GM23338 (cell line): ENCODE measurements around the gene DIAPH1. TPM values are rescaled to one million over a fixed set of nuclear protein-coding genes. Genes with fewer than 3 reads are reported as not detected.

Experiments
- ATAC-seq: fragments of 200-7000 bp; cut with Tn5 transposase; 3 replicates; pipeline ENCODE4 v1.9.1; 2020
- DNase-seq: peaks from one replicate; pipeline ENCODE4 v3.0.0-alpha.2; 2015; ENCODE audit warnings: low spot score
- H2AFZ ChIP-seq: fragments of 200-600 bp; sonication (generic); 2 replicates; pipeline ENCODE4 v1.8.0; 2016; ENCODE audit warnings: antibody characterized with exemption, mild to moderate bottlenecking, moderate library complexity
- H3F3A ChIP-seq: fragments of 200-600 bp; sonication (generic); replicated peaks from 2 replicates; pipeline ENCODE4 v1.8.0; 2017; ENCODE audit warnings: antibody characterized with exemption, mixed run types, low read depth
- H3K27ac ChIP-seq: fragments of 200-600 bp; sonication (generic); 2 replicates; pipeline ENCODE4 v1.6.1; 2016; ENCODE audit warnings: low read depth
- H3K27me3 ChIP-seq: fragments of 200-600 bp; sonication (generic); 2 replicates; pipeline ENCODE4 v1.8.0; 2016; ENCODE audit warnings: mild to moderate bottlenecking, mixed run types, moderate library complexity; ENCODE audit not compliant: insufficient read depth
- H3K36me3 ChIP-seq: fragments of 200-600 bp; sonication (generic); 2 replicates; pipeline ENCODE4 v1.8.0; 2016; ENCODE audit warnings: mild to moderate bottlenecking; ENCODE audit not compliant: insufficient read depth
- H3K4me1 ChIP-seq: fragments of 200-600 bp; sonication (generic); 2 replicates; pipeline ENCODE4 v1.8.0; 2016; ENCODE audit warnings: mild to moderate bottlenecking, moderate library complexity; ENCODE audit not compliant: insufficient read depth
- H3K4me2 ChIP-seq: fragments of 200-600 bp; sonication (generic); 2 replicates; pipeline ENCODE4 v1.7.1; 2017; ENCODE audit warnings: mixed run types
- H3K4me3 ChIP-seq: fragments of 200-600 bp; sonication (generic); 2 replicates; pipeline ENCODE4 v1.6.1; 2016; ENCODE audit warnings: mixed run types
- H3K79me2 ChIP-seq: fragments of 200-600 bp; sonication (generic); replicated peaks from 2 replicates; pipeline ENCODE4 v1.8.0; 2017; ENCODE audit warnings: mild to moderate bottlenecking; ENCODE audit not compliant: insufficient read depth
- H3K9me2 ChIP-seq: fragments of 200-600 bp; sonication (generic); 2 replicates; pipeline ENCODE4 v1.8.0; 2017; ENCODE audit not compliant: insufficient read depth
- H4K20me1 ChIP-seq: fragments of 200-600 bp; sonication (generic); replicated peaks from 2 replicates; pipeline ENCODE4 v1.8.0; 2017; ENCODE audit warnings: mild to moderate bottlenecking; ENCODE audit not compliant: insufficient read depth
- H3K27ac Mint-ChIP-seq: 2 replicates; pipeline ENCODE4 v1.8.0; 2020; ENCODE audit warnings: inconsistent platforms, mild to moderate bottlenecking, moderate library complexity, mixed read lengths
- H3K27me3 Mint-ChIP-seq: 3 replicates; pipeline ENCODE4 v1.8.0; 2022; ENCODE audit warnings: low read depth, mild to moderate bottlenecking, moderate library complexity, mixed read lengths, inconsistent platforms; ENCODE audit not compliant: insufficient read depth, poor library complexity
- H3K36me3 Mint-ChIP-seq: 3 replicates; pipeline ENCODE4 v1.8.0; 2021; ENCODE audit warnings: low read depth, mild to moderate bottlenecking, inconsistent platforms, moderate library complexity, mixed read lengths
- H3K4me1 Mint-ChIP-seq: 3 replicates; pipeline ENCODE4 v1.8.0; 2020; ENCODE audit warnings: mild to moderate bottlenecking, inconsistent platforms, mixed read lengths
- H3K4me3 Mint-ChIP-seq: 3 replicates; pipeline ENCODE4 v1.8.0; 2021; ENCODE audit warnings: moderate library complexity, mild to moderate bottlenecking, inconsistent platforms, mixed read lengths
- H3K9me3 Mint-ChIP-seq: 3 replicates; pipeline ENCODE4 v1.8.0; 2020; ENCODE audit warnings: moderate library complexity, mild to moderate bottlenecking, inconsistent platforms, mixed read lengths
- CREB1 ChIP-seq: fragments of 250-450 bp; sonication (Bioruptor Pico); IDR thresholded peaks from 2 replicates; pipeline ENCODE4 v1.5.0; 2020; ENCODE audit warnings: low read depth, mild to moderate bottlenecking, moderate library complexity
- EZH2 ChIP-seq: fragments of 200-600 bp; sonication (generic); IDR thresholded peaks from one replicate; pipeline ENCODE4 v1.8.0; 2017; ENCODE audit warnings: antibody characterized with exemption, mild to moderate bottlenecking, low read depth; ENCODE audit not compliant: unreplicated experiment
- JUNB ChIP-seq: IDR thresholded peaks from one replicate; pipeline ENCODE4 v1.6.1; 2016; ENCODE audit warnings: antibody characterized with exemption; ENCODE audit not compliant: unreplicated experiment
- POLR2AphosphoS5 ChIP-seq: IDR thresholded peaks from 2 replicates; pipeline ENCODE4 v1.6.1; 2016; ENCODE audit warnings: antibody characterized with exemption, low read depth
- STAT1 ChIP-seq: IDR thresholded peaks from one replicate; pipeline ENCODE4 v1.6.1; 2016; ENCODE audit warnings: antibody characterized with exemption; ENCODE audit not compliant: unreplicated experiment
- ZNF114 ChIP-seq: fragments of 250-450 bp; sonication (Bioruptor Pico); IDR thresholded peaks from 2 replicates; pipeline ENCODE4 v1.5.0; 2020; ENCODE audit warnings: mild to moderate bottlenecking, moderate library complexity
- ZNF331 ChIP-seq: fragments of 250-450 bp; sonication (Bioruptor Pico); IDR thresholded peaks from 2 replicates; pipeline ENCODE4 v1.5.0; 2020; ENCODE audit warnings: low read depth, mild to moderate bottlenecking, moderate library complexity
- polyA plus RNA-seq: library from polyadenylated mRNA; unstranded; fragments of >200 nt; fragmentation: Nextera tagmentation; extraction: Ambion mirVana; gene quantifications from 2 replicates; pipeline ENCODE4 v1.2.1, GENCODE V29; 2016
- total RNA-seq: library from RNA; depleted of rRNA; stranded (reverse); fragments of >200 nt; shearing (Covaris generic); gene quantifications from 2 replicates; pipeline ENCODE4 v1.2.3, GENCODE V29; 2014
- TF ChIP-seq, protein P1 (sequence below): IDR thresholded peaks from 2 replicates; pipeline ENCODE4 v1.6.1; 2016; ENCODE audit warnings: antibody characterized with exemption
- TF ChIP-seq, protein P2 (sequence below): IDR thresholded peaks from one replicate; pipeline ENCODE4 v1.6.1; 2018; ENCODE audit warnings: antibody characterized with exemption; ENCODE audit not compliant: unreplicated experiment

DIAPH1 gene
- total and polyA plus RNA-seq, 2 experiments from 2014 or later, result 42.9 to 104 TPM

DNA sequence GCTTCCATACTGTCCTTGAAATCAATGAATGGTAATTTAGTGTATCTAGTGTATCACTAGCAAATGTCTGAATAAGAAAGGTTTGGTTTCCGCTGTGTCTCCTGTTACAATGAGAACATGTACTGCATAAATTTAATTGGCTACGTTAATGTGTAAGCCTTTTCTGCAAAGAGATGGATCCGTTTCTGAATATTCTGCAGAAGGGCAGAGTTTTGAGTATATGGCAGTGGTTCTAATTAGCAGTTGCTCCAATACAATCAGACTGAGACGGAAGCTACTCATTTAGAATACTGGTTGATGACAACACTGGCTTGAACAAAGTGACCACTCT, 134.5 kb downstream of the DIAPH1 start:
- Histone ChIP-seq H3K36me3 (no peaks in the 10 kb centered on the region), H3K4me3 (peak overlapping the region; percentile 53), H3K4me2 (peak overlapping the region; percentile 74), H2AFZ (no peak overlapping the region), H3K27ac (no peak overlapping the region), H3K27me3 (peaks cover 26% of the 10 kb centered on the region), H3K79me2 (peaks cover 4% of the 10 kb centered on the region; the same call in 1 of the 2 replicates), H3K9me2 (no peaks in the 10 kb centered on the region), H3K4me1 (peaks cover 31% of the 10 kb centered on the region), H3F3A (no peaks in the 10 kb centered on the region), H4K20me1 (peaks cover 3% of the 10 kb centered on the region; the same call in 1 of the 2 replicates)
- no peak for TF ChIP-seq JUNB
- TF ChIP-seq, protein P1, sequence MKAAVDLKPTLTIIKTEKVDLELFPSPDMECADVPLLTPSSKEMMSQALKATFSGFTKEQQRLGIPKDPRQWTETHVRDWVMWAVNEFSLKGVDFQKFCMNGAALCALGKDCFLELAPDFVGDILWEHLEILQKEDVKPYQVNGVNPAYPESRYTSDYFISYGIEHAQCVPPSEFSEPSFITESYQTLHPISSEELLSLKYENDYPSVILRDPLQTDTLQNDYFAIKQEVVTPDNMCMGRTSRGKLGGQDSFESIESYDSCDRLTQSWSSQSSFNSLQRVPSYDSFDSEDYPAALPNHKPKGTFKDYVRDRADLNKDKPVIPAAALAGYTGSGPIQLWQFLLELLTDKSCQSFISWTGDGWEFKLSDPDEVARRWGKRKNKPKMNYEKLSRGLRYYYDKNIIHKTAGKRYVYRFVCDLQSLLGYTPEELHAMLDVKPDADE, result no peak
- TF ChIP-seq, protein P2, sequence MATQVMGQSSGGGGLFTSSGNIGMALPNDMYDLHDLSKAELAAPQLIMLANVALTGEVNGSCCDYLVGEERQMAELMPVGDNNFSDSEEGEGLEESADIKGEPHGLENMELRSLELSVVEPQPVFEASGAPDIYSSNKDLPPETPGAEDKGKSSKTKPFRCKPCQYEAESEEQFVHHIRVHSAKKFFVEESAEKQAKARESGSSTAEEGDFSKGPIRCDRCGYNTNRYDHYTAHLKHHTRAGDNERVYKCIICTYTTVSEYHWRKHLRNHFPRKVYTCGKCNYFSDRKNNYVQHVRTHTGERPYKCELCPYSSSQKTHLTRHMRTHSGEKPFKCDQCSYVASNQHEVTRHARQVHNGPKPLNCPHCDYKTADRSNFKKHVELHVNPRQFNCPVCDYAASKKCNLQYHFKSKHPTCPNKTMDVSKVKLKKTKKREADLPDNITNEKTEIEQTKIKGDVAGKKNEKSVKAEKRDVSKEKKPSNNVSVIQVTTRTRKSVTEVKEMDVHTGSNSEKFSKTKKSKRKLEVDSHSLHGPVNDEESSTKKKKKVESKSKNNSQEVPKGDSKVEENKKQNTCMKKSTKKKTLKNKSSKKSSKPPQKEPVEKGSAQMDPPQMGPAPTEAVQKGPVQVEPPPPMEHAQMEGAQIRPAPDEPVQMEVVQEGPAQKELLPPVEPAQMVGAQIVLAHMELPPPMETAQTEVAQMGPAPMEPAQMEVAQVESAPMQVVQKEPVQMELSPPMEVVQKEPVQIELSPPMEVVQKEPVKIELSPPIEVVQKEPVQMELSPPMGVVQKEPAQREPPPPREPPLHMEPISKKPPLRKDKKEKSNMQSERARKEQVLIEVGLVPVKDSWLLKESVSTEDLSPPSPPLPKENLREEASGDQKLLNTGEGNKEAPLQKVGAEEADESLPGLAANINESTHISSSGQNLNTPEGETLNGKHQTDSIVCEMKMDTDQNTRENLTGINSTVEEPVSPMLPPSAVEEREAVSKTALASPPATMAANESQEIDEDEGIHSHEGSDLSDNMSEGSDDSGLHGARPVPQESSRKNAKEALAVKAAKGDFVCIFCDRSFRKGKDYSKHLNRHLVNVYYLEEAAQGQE, result no peak
- ATAC-seq, result no peak
- DNase-seq, result no peak
- peak overlapping the region; percentile 69 for H3K4me3 Mint-ChIP-seq
- H3K27me3 Mint-ChIP-seq, result peaks cover 24% of the 10 kb centered on the region
- H3K9me3 Mint-ChIP-seq, result no peaks in the 10 kb centered on the region
- no peak overlapping the region; the same call in 1 of the 2 replicates for H3K27ac Mint-ChIP-seq
- H3K36me3 Mint-ChIP-seq, result peaks cover 11% of the 10 kb centered on the region
- peaks cover 40% of the 10 kb centered on the region for H3K4me1 Mint-ChIP-seq

DNA sequence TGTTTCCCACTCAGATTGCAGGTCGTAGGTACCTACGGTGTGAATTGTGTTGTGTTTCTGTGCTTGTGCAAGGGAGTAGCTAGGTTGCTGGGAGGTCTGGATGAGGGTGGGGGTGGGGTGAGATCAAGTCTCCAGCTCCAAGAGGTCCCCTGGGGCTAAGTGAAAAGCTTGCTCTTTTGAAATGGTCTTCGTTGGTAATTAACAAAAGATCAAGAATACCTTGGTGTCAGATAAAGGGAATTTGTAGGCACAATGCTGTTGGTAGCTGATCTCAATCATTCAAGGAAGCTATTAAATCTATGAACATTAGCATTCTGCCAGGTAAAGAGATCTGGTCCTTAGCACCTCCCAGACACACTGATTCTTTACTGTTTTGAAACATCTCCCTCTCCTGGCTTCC, 134.9 kb downstream of the DIAPH1 start:
- peaks cover 37% of the 10 kb centered on the region for H3K4me1 Mint-ChIP-seq
- no peak overlapping the region; the same call in 1 of the 2 replicates for H3K27ac Mint-ChIP-seq
- peaks cover 9% of the 10 kb centered on the region for H3K36me3 Mint-ChIP-seq
- H3K4me3 Mint-ChIP-seq, result peak overlapping the region; percentile 69
- no peaks in the 10 kb centered on the region for H3K9me2 ChIP-seq
- H3F3A ChIP-seq, result no peaks in the 10 kb centered on the region
- H3K27ac ChIP-seq, result no peak overlapping the region
- peak overlapping the region; percentile 53 for H3K4me3 ChIP-seq
- peaks cover 7% of the 10 kb centered on the region for H4K20me1 ChIP-seq
- peaks cover 30% of the 10 kb centered on the region for H3K4me1 ChIP-seq
- H3K27me3 ChIP-seq, result peaks cover 26% of the 10 kb centered on the region
- H3K4me2 ChIP-seq, result peak overlapping the region; percentile 74
- H3K9me3 Mint-ChIP-seq, result no peaks in the 10 kb centered on the region
- no peak overlapping the region for H2AFZ ChIP-seq
- peaks cover 22% of the 10 kb centered on the region for H3K27me3 Mint-ChIP-seq
- H3K79me2 ChIP-seq, result peaks cover 4% of the 10 kb centered on the region; the same call in 1 of the 2 replicates
- no peaks in the 10 kb centered on the region for H3K36me3 ChIP-seq
- ATAC-seq, result peak; percentile 34
- DNase-seq, result peak; percentile 65
- TF ChIP-seq CREB1 (no peak), ZNF114 (no peak), EZH2 (no peak), POLR2AphosphoS5 (no peak), ZNF331 (CRISPR knock-in tag) (no peak), STAT1 (no peak), JUNB (no peak)
- TF ChIP-seq, protein P2, result no peak
